ACHN (cell line): ENCODE measurements around the gene NEK8.
"Not testable (repeated sequence)": the region's sequence is repeated elsewhere in the genome, so short reads cannot be mapped to it uniquely, and the experiment has no call there.

ENCODE experiments used
- DNase-seq: peaks from one replicate; pipeline ENCODE4 v3.0.0-alpha.2; 2015
- in situ Hi-C: cut with HindIII; loops from 2 replicates; pipeline ENCODE4 v1.10.0; 2017; ENCODE audit warnings: low sequenced_read_pairs, low pct_ligation_motif_present, low pct_unique_long_range_greater_than_20kb

Gene NEK8

GRCh38 chr17:28723159-28723835 is 5.3 kb upstream of the NEK8 start:
- no peak for DNase-seq
- in situ Hi-C loops: no loop called here

GRCh38 chr17:28723836-28724499 is 4.6 kb upstream of the NEK8 start:
- in situ Hi-C loops, DNase-seq: not testable (repeated sequence)

- DNase-seq: no peak
- in situ Hi-C loops: no loop called here
Measured at GRCh38 chr17:28724500-28725165, 4.0 kb upstream of the NEK8 start.

- peak; percentile 81 for DNase-seq
- in situ Hi-C loops: no loop called here
Measured at GRCh38 chr17:28725166-28725659, 3.4 kb upstream of the NEK8 start.

GRCh38 chr17:28725660-28726225 is 2.8 kb upstream of the NEK8 start:
- in situ Hi-C loops: no loop called here
- peak; percentile 62 for DNase-seq

- DNase-seq: peak; percentile 83
- in situ Hi-C loops: no loop called here
Measured at GRCh38 chr17:28726226-28726626, 2.4 kb upstream of the NEK8 start, which contains the start of gene TLCD1. Gene TLCD1 (minus strand): TSS chr17:28726233. CDS start chr17:28726097, 136 bp downstream.

- in situ Hi-C loops: no loop called here
- peak; percentile 98 for DNase-seq
Measured at GRCh38 chr17:28726627-28727491, 1.7 kb upstream of the NEK8 start.

GRCh38 chr17:28729950-28730330 is 1.4 kb downstream of the NEK8 start:
- DNase-seq: no peak
- in situ Hi-C loops: no loop called here

- in situ Hi-C loops: no loop called here
- DNase-seq: no peak
Measured at GRCh38 chr17:28733346-28733745, 4.8 kb downstream of the NEK8 start.

- in situ Hi-C loops: no loop called here
- no peak for DNase-seq
Measured at GRCh38 chr17:28734712-28735241, 6.2 kb downstream of the NEK8 start.

- in situ Hi-C loops: no loop called here
- DNase-seq: no peak
Measured at GRCh38 chr17:28735242-28735722, 6.7 kb downstream of the NEK8 start.

GRCh38 chr17:28735913-28736769 is 7.6 kb downstream of the NEK8 start:
- in situ Hi-C loops, DNase-seq: not testable (repeated sequence)

GRCh38 chr17:28737316-28737715 is 8.7 kb downstream of the NEK8 start:
- in situ Hi-C loops: no loop called here
- DNase-seq: no peak

GRCh38 chr17:28737770-28738679 is 9.4 kb downstream of the NEK8 start:
- DNase-seq: no peak
- in situ Hi-C loops: no loop called here

- in situ Hi-C loops: no loop called here
- DNase-seq: no peak
Measured at GRCh38 chr17:28738680-28739384, 10.2 kb downstream of the NEK8 start.
